Smooth muscle cell (in vitro differentiated cells): ENCODE data around the gene SLC27A6. TPM values are rescaled to one million over a fixed set of nuclear protein-coding genes. Genes with fewer than 3 reads are reported as not detected.

ENCODE experiments used
- DNase-seq: peaks from one replicate; lab custom pipeline; 2025; ENCODE audit not compliant: unreplicated experiment; lab: John Stamatoyannopoulos, UW
- H2AFZ ChIP-seq: fragments of 200-600 bp; sonication (generic); 2 replicates; pipeline ENCODE4 v1.6.0; 2016; ENCODE audit warnings: antibody characterized with exemption, low read depth, mild to moderate bottlenecking
- H3F3A ChIP-seq: fragments of 200-600 bp; sonication (generic); 2 replicates; pipeline ENCODE4 v1.6.0; 2017; ENCODE audit warnings: antibody characterized with exemption, low read depth
- H3K27ac ChIP-seq: fragments of 200-600 bp; sonication (generic); 2 replicates; pipeline ENCODE4 v1.5.1; 2016; ENCODE audit warnings: low read depth, mild to moderate bottlenecking
- H3K27me3 ChIP-seq: fragments of 200-600 bp; sonication (generic); 2 replicates; pipeline ENCODE4 v1.6.1; 2016; ENCODE audit warnings: low read depth, mild to moderate bottlenecking
- H3K36me3 ChIP-seq: fragments of 200-600 bp; sonication (generic); 2 replicates; pipeline ENCODE4 v1.5.1; 2016; ENCODE audit warnings: low read depth
- H3K4me1 ChIP-seq: fragments of 200-600 bp; sonication (generic); 2 replicates; pipeline ENCODE4 v1.5.1; 2016; ENCODE audit warnings: low read depth
- H3K4me2 ChIP-seq: fragments of 200-600 bp; sonication (generic); 2 replicates; pipeline ENCODE4 v1.6.0; 2016; ENCODE audit warnings: mild to moderate bottlenecking
- H3K4me3 ChIP-seq: fragments of 200-600 bp; sonication (generic); 2 replicates; pipeline ENCODE4 v1.5.1; 2016; ENCODE audit warnings: mild to moderate bottlenecking
- H3K79me2 ChIP-seq: fragments of 200-600 bp; sonication (generic); 2 replicates; pipeline ENCODE4 v1.6.0; 2016; ENCODE audit warnings: low read depth, mild to moderate bottlenecking
- H3K9ac ChIP-seq: fragments of 200-600 bp; sonication (generic); 2 replicates; pipeline ENCODE4 v1.6.0; 2016; ENCODE audit warnings: low read depth
- H3K9me3 ChIP-seq: fragments of 200-600 bp; sonication (generic); replicated peaks from 2 replicates; pipeline ENCODE4 v1.5.1; 2016; ENCODE audit warnings: low read depth
- H4K20me1 ChIP-seq: fragments of 200-600 bp; sonication (generic); 2 replicates; pipeline ENCODE4 v1.6.0; 2016; ENCODE audit warnings: low read depth
- WGBS: methylation state at CpG from one replicate; pipeline ENCODE4 v1.1.7; 2016; ENCODE audit warnings: low lambda C conversion rate; 5-methylcytosine and 5-hydroxymethylcytosine counted together
- polyA plus RNA-seq: library from polyadenylated mRNA; unstranded; fragments of >200 nt; fragmentation: Nextera tagmentation; extraction: Ambion mirVana; gene quantifications from 2 replicates; pipeline ENCODE4 v1.2.1, GENCODE V29; 2016
- total RNA-seq: library from RNA; depleted of rRNA; stranded (reverse); fragments of >200 nt; gene quantifications from 2 replicates; pipeline ENCODE4 v1.2.3, GENCODE V29; 2014
- TF ChIP-seq, protein P1 (sequence below): fragments of 200-600 bp; sonication (generic); IDR thresholded peaks from 2 replicates; pipeline ENCODE4 v1.5.1; 2017; ENCODE audit warnings: borderline replicate concordance, mild to moderate bottlenecking, antibody characterized with exemption; ENCODE audit not compliant: insufficient read depth, poor library complexity, severe bottlenecking

Gene SLC27A6
- total and polyA plus RNA-seq, 2 experiments from 2014 or later, result 0.49 to 2.4 TPM

DNA sequence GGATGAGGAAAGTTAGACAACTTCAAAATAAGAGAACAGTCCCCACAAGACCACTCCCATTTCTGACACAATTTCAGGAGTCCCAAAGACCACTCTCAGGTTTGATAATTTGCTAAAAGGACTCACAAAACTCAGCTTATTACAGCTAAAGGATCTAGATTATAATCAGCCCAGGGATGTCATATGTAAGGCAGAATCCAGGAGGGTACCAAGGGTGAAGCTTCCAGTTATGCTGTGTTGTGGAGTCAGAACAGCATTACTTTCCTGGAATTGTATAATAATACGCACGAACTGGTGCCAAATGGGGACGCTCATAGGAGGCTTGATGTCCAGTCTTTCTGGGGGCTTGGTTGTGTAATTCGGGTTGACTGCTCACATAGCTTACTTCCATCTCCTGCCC is 55.4 kb downstream of the SLC27A6 start:
- no peaks in the 10 kb centered on the region for H3K9me3 ChIP-seq
- H3K27ac ChIP-seq, result no peak overlapping the region
- no peak overlapping the region for H3K9ac ChIP-seq
- H2AFZ ChIP-seq, result no peak overlapping the region
- no peaks in the 10 kb centered on the region for H3K4me1 ChIP-seq
- TF ChIP-seq, protein P1, sequence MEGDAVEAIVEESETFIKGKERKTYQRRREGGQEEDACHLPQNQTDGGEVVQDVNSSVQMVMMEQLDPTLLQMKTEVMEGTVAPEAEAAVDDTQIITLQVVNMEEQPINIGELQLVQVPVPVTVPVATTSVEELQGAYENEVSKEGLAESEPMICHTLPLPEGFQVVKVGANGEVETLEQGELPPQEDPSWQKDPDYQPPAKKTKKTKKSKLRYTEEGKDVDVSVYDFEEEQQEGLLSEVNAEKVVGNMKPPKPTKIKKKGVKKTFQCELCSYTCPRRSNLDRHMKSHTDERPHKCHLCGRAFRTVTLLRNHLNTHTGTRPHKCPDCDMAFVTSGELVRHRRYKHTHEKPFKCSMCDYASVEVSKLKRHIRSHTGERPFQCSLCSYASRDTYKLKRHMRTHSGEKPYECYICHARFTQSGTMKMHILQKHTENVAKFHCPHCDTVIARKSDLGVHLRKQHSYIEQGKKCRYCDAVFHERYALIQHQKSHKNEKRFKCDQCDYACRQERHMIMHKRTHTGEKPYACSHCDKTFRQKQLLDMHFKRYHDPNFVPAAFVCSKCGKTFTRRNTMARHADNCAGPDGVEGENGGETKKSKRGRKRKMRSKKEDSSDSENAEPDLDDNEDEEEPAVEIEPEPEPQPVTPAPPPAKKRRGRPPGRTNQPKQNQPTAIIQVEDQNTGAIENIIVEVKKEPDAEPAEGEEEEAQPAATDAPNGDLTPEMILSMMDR, result no peak
- H3K27me3 ChIP-seq, result no peaks in the 10 kb centered on the region
- DNase-seq, result no peak
- no peak overlapping the region for H3K4me2 ChIP-seq
- no peaks in the 10 kb centered on the region for H3K36me3 ChIP-seq
- H4K20me1 ChIP-seq, result no peaks in the 10 kb centered on the region
- no peaks in the 10 kb centered on the region for H3K79me2 ChIP-seq
- H3F3A ChIP-seq, result no peaks in the 10 kb centered on the region
- H3K4me3 ChIP-seq, result no peak overlapping the region
- WGBS, result 93% methylated on average over 4 of the region's 4 CpGs

DNA sequence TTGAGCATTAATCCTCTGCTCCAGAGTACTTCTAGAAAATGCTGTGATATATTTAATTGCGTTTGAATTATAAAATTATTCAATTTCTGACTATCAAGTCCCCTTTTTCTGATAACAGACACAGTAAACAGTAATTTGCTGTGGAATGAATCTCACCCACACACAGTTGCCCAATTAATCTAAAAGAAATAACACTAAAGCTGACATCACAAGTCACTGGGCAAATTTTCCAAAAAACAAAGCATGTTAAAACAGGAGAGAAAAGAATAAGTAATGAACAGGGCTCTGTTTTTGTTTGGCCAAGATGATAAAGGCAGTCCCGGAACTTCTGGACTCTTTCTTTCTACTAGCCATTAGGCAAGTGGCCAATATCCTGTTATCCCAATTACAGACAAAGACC is 56.5 kb downstream of the SLC27A6 start:
- H3K9me3 ChIP-seq, result no peaks in the 10 kb centered on the region
- WGBS, result 78% methylated on average over 2 of the region's 2 CpGs
- no peaks in the 10 kb centered on the region for H3K27me3 ChIP-seq
- no peak overlapping the region for H2AFZ ChIP-seq
- no peaks in the 10 kb centered on the region for H4K20me1 ChIP-seq
- no peak for DNase-seq
- no peaks in the 10 kb centered on the region for H3K79me2 ChIP-seq
- no peak overlapping the region for H3K4me2 ChIP-seq
- TF ChIP-seq, protein P1, result no peak
- H3K9ac ChIP-seq, result no peak overlapping the region
- no peak overlapping the region for H3K27ac ChIP-seq
- H3K4me1 ChIP-seq, result no peaks in the 10 kb centered on the region
- H3K4me3 ChIP-seq, result no peak overlapping the region
- no peaks in the 10 kb centered on the region for H3F3A ChIP-seq
- no peaks in the 10 kb centered on the region for H3K36me3 ChIP-seq

DNA sequence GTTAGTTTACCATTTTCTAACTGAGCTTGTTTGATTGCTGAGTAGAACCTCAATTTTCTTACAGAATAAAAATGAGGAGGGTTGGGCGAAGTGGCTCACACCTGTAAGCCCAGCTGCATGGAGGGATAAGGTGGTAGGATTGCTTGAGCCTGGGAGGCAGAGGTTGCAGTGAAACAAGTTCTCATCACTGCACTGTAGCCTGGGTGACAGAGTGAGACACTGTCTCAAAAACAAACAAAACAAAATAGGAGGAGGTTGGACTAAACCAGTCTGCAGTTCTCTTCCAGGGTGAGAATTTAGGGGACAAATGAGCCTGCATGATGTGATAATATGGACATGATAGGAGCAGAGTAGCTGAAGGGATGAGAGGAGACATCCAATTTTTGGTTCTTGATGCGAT is 57.3 kb downstream of the SLC27A6 start:
- H3K27ac ChIP-seq, result no peak overlapping the region
- TF ChIP-seq, protein P1, result no peak
- no peaks in the 10 kb centered on the region for H3K36me3 ChIP-seq
- no peaks in the 10 kb centered on the region for H3K79me2 ChIP-seq
- no peaks in the 10 kb centered on the region for H4K20me1 ChIP-seq
- WGBS, result 90% methylated on average over 2 of the region's 2 CpGs
- H3K4me1 ChIP-seq, result no peaks in the 10 kb centered on the region
- H3K9ac ChIP-seq, result no peak overlapping the region
- no peaks in the 10 kb centered on the region for H3F3A ChIP-seq
- no peak overlapping the region for H2AFZ ChIP-seq
- H3K27me3 ChIP-seq, result no peaks in the 10 kb centered on the region
- H3K4me3 ChIP-seq, result no peak overlapping the region
- H3K4me2 ChIP-seq, result no peak overlapping the region
- no peaks in the 10 kb centered on the region for H3K9me3 ChIP-seq
- no peak for DNase-seq

DNA sequence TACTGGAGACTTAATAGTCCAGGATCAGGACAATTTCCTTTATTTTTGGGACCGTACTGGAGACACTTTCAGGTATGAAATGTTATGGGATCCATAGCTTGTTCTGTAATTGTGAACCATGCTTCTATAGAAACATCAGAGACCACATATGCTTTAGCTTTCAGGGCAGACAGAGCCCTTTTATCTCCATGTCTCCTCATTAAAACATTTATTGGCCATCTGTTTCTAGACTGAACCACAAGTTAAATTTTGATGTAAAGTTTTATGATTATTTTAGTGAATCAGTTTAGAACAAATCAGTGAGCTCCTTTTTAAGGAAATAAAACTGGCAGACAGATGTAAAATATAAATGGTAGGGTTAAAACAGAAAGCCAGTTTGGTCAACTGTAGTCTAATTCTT is 62.0 kb downstream of the SLC27A6 start:
- no peak for DNase-seq
- Histone ChIP-seq H3K4me1 (no peaks in the 10 kb centered on the region), H4K20me1 (no peaks in the 10 kb centered on the region), H3K9me3 (no peaks in the 10 kb centered on the region), H3K79me2 (no peaks in the 10 kb centered on the region), H3K4me2 (peak overlapping the region; percentile 37), H3K9ac (no peak overlapping the region), H2AFZ (peak overlapping the region; percentile 5), H3K4me3 (no peak overlapping the region), H3K27ac (no peak overlapping the region), H3F3A (no peaks in the 10 kb centered on the region), H3K36me3 (no peaks in the 10 kb centered on the region), H3K27me3 (no peaks in the 10 kb centered on the region)
- TF ChIP-seq, protein P1, result no peak
- WGBS, result 39% methylated on average over 1 of the region's 1 CpG
